Astrocyte of the spinal cord (primary cell): ENCODE measurements around the gene DNAH10.
"Not testable (repeated sequence)": the region's sequence is repeated elsewhere in the genome, so short reads cannot be mapped to it uniquely, and the experiment has no call there.

ENCODE experiments used
- DNase-seq: peaks from one replicate; pipeline ENCODE4 v3.0.0; 2011; ENCODE audit warnings: low read depth, low spot score
- H3K4me3 ChIP-seq: 2 replicates; pipeline ENCODE4 v1.5.1; 2011; ENCODE audit warnings: low read depth, mild to moderate bottlenecking, low read length, moderate library complexity
- in situ Hi-C: cut with HindIII; loops from 2 replicates; pipeline ENCODE4 v1.10.0; 2017; ENCODE audit warnings: low sequenced_read_pairs
- TF ChIP-seq, protein P1 (sequence below): IDR thresholded peaks from 2 replicates; pipeline ENCODE4 v1.5.1; 2012; ENCODE audit warnings: low read depth, mild to moderate bottlenecking, low read length, inconsistent platforms

The DNAH10 gene

DNA sequence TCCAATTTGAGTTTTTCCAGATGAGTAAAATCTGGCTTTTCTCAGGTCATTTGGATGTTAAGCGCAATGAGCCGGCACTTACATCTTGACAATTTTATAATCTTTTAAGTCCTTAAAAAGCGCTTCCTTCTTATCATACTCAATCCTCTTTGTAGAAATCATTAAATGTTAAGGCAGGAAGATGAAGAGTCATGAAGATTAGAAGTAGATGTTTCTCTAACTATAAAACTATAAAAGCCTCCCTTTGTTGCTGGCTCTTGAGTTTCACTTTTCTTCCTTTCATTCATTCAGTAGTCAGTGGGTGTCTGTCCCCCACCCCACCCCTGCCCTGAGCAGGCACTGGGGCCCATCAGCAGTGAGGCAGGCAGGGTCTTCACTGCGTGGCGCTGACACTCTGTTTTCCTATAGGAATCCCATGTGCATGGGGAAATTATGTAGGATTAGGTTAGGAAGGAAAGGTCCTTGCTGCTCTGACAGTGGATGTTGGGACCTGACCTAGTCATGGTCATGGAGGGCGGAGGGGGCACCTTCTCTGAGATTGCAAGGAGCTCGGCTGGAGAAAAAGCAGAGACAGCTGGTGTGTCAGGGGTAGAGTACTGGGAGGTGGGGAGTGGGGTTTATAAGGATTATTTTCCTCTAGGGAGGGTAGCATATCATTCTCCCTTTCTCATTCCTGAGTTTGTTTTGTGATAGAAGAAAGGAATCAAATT, 144.8 kb downstream of the DNAH10 start:
- H3K4me3 ChIP-seq = no peak overlapping the region
- DNase-seq = no peak
- TF ChIP-seq, protein P1, sequence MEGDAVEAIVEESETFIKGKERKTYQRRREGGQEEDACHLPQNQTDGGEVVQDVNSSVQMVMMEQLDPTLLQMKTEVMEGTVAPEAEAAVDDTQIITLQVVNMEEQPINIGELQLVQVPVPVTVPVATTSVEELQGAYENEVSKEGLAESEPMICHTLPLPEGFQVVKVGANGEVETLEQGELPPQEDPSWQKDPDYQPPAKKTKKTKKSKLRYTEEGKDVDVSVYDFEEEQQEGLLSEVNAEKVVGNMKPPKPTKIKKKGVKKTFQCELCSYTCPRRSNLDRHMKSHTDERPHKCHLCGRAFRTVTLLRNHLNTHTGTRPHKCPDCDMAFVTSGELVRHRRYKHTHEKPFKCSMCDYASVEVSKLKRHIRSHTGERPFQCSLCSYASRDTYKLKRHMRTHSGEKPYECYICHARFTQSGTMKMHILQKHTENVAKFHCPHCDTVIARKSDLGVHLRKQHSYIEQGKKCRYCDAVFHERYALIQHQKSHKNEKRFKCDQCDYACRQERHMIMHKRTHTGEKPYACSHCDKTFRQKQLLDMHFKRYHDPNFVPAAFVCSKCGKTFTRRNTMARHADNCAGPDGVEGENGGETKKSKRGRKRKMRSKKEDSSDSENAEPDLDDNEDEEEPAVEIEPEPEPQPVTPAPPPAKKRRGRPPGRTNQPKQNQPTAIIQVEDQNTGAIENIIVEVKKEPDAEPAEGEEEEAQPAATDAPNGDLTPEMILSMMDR = no peak
- in situ Hi-C loops = no loop called here

DNA sequence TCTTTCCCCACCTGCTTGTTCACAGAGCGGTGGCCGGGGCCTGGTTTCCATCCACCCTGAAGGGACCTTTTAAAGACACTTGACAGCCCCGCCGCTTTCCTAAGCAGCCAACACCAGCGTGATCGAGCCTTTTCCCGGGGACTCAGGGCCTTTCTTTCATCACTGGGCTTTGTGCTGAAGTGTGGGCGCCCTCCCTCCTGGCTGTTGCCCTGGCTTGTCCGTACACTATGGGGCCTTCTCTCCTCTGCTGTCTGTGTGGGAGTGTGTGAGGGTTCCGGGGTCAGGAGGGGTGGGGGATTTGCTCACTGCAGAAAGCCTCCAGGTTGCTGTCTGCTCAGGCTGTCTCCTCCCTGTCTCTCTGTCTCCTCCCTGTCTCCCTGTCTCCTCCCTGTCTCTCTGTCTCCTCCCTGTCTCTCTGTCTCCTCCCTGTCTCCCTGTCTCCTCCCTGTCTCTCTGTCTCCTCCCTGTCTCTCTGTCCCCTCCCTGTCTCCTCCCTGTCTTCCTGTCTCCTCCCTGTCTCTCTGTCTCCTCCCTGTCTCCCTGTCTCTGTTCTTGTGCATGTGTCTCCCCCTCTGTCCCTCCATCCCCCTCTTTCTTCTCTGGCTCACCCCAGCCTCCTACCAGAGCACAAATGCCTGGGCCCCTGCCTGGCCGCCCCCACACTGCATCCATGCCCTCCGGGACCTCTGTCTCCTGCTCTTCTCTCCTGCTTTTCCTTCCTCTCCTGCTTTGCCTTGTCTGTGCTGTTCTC, 145.8 kb downstream of the DNAH10 start:
- H3K4me3 ChIP-seq = no peak overlapping the region
- in situ Hi-C loops = no loop called here
- DNase-seq = no peak
- TF ChIP-seq, protein P1 = no peak

DNA sequence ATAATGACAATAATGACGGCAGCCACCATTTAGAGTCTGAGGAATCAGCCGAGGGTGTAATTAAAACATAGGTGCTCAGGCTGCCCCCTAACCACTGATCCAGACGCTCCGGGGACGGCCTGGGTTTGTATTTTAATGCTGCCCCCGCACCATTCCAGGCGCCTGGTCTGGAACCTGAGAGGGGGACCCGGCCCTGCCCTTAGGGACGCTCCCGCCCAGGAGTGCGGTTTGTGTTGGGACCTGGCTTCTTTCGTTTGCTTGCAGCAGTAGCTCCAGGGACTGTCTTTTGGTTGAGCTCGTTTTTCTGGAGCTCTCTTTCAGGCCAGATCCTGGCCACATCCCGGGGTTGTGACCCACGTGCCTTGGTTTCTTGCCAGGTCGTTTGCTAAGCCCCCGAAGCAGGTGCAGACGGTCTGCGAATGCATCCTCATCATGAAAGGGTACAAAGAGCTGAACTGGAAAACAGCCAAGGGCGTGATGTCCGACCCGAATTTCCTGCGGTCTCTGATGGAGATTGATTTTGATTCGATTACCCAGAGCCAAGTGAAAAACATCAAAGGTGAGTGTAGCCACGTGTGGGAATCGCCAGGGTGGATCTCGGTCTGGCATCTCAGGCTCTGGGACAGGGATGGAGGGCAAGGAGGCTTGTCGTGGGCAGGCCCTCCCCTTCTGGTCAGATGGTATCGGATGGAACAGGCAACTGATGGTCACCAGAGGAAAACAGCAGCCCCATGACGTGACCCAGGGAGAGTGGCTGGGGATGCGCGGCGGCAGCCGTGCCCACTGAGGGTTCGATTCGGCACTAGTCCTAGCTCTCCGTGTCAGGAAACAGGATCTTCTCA, 147.0 kb downstream of the DNAH10 start:
- TF ChIP-seq, protein P1 = no peak
- no peak for DNase-seq
- in situ Hi-C loops = no loop called here
- H3K4me3 ChIP-seq = no peak overlapping the region

DNA sequence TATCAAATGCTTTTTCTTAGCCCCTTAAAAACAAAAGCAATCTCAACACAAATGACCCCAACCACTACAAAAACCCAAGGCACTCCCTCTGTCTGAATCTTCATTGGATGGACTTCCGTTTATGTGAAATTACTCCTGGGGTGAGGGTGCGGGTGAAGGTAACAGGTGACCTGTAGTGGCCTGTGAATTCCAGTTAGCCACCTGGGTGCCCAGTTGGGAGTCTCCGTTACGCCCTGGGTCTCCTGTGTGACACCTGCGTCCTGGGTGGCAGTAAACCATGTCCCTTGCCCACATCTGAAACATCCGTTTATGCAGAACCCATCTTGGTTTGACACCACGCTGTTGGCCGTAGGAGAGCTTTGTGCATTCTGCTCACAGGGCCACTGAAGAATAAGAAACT, 148.0 kb downstream of the DNAH10 start:
- DNase-seq = no peak
- H3K4me3 ChIP-seq = no peak overlapping the region
- TF ChIP-seq, protein P1 = no peak
- in situ Hi-C loops = no loop called here

DNA sequence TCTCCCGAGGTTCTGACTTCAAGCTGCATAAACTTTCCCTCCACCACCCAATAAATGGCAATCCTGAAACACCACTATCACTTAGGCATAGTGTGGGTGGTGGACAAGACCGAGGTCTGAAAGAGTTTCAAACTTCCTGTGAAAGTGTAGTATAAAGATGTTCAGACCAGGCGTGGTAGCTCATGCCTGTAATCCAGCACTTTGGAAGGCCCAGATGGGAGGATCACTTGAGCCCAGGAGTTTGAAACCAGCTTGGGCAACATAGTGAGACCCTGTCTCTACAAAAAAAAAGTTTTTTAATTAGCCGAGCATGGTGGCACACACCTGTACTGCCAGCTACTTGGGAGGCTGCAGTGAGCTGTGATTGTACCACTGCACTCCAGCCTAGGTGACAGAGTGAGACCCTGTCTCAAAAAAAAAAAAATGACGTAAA, 148.7 kb downstream of the DNAH10 start:
- no peak for DNase-seq
- H3K4me3 ChIP-seq = no peak overlapping the region
- in situ Hi-C loops = no loop called here
- TF ChIP-seq, protein P1 = no peak

DNA sequence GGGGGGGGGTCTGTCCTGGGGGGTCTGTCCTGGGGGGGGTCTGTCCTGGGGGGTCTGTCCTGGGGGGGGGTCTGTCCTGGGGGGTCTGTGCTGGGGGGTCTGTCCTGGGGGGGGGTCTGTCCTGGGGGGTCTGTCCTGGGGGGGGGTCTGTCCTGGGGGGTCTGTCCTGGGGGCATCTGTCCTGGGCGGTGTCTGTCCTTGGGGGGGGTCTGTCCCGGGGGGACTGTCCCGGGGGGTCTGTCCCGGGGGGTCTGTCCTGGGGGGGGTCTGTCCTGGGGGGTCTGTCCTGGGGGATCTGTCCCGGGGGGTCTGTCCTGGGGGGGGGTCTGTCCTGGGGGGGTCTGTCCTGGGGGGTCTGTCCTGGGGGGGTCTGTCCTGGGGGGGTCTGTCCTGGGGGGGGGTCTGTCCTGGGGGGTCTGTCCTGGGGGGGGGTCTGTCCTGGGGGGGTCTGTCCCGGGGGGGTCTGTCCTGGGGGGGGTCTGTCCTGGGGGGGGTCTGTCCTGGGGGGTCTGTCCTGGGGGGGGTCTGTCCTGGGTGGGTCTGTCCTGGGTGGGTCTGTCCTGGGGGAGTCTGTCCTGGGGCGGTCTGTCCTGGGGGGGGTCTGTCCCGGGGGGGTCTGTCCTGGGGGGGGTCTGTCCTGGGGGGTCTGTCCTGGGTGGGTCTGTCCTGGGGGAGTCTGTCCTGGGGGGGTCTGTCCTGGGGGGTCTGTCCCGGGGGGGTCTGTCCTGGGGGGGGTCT, 149.7 kb downstream of the DNAH10 start:
- H3K4me3 ChIP-seq, DNase-seq, in situ Hi-C loops: not testable (repeated sequence)
